Liver (tissue), 3 donors: ENCODE results near the gene TSPAN18.

Experiments
- ATF3 ChIP-seq: IDR thresholded peaks from 2 replicates; pipeline ENCODE4 v1.6.1; 2016; ENCODE audit warnings: antibody characterized with exemption
- EGR1 ChIP-seq, 2 donors: IDR thresholded peaks; 2 replicates each; pipeline ENCODE4 v1.6.1; 2016 to 2018; ENCODE audit warnings: antibody characterized with exemption in 2 of 2, low read depth in 2 of 2
- RXRA ChIP-seq, 2 donors: IDR thresholded peaks; 2 replicates each; pipeline ENCODE4 v1.6.1; 2017 to 2018; ENCODE audit warnings: antibody characterized with exemption in 2 of 2, mild to moderate bottlenecking in 1 of 2
- SP1 ChIP-seq: IDR thresholded peaks from 2 replicates; pipeline ENCODE4 v1.6.1; 2018; ENCODE audit warnings: antibody characterized with exemption, mild to moderate bottlenecking
- TF ChIP-seq, protein P1 (sequence below): fragments of 150-350 bp; IDR thresholded peaks from 2 replicates; pipeline ENCODE4 v1.5.1; 2017; ENCODE audit warnings: improper control_type of control experiment, low read depth, low read length; ENCODE audit not compliant: missing input control
- donor health status: healthy.
- donor health status: healthy.

DNA sequence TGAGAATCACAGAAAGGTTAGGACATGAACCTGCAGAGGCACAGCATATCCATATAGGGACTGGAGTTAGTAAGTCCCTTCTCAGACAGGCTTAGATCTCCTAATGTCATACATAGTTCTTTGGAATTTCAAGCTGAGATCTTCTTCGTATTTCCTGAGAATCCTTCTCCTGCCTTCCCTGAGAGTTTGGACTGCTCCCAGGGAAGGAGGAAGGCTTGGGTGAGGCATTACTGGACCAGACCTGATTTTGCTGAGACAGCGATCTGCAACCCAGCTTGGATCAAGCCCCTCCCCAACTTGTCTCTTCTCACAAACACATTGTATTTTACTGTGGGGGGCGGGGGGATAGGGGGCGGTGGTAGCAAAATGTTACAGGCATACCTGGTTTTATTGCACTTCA, 108.5 kb downstream of the TSPAN18 start:
- TF ChIP-seq, protein P1, sequence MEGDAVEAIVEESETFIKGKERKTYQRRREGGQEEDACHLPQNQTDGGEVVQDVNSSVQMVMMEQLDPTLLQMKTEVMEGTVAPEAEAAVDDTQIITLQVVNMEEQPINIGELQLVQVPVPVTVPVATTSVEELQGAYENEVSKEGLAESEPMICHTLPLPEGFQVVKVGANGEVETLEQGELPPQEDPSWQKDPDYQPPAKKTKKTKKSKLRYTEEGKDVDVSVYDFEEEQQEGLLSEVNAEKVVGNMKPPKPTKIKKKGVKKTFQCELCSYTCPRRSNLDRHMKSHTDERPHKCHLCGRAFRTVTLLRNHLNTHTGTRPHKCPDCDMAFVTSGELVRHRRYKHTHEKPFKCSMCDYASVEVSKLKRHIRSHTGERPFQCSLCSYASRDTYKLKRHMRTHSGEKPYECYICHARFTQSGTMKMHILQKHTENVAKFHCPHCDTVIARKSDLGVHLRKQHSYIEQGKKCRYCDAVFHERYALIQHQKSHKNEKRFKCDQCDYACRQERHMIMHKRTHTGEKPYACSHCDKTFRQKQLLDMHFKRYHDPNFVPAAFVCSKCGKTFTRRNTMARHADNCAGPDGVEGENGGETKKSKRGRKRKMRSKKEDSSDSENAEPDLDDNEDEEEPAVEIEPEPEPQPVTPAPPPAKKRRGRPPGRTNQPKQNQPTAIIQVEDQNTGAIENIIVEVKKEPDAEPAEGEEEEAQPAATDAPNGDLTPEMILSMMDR: no peak
- TF ChIP-seq EGR1 (IDR thresholded peaks at IDR 0.05; ENCODE audit: low read depth in 2 of 2): no peak
- TF ChIP-seq ATF3: no peak
- no peak for TF ChIP-seq SP1
- no peak for TF ChIP-seq RXRA (IDR thresholded peaks at IDR 0.05)
